ENCODE data around the gene PDLIM7.

PDLIM7 gene

GRCh38 chr5:177524539-177524900 lies 27.1 kb upstream of the PDLIM7 start:
- DNase-seq (ENCODE audit: low spot score): no peak
- in situ Hi-C loops (cut with MboI; ENCODE audit: low sequenced_read_pairs, unreplicated experiment): no loop called here
- TF ChIP-seq, protein P1, sequence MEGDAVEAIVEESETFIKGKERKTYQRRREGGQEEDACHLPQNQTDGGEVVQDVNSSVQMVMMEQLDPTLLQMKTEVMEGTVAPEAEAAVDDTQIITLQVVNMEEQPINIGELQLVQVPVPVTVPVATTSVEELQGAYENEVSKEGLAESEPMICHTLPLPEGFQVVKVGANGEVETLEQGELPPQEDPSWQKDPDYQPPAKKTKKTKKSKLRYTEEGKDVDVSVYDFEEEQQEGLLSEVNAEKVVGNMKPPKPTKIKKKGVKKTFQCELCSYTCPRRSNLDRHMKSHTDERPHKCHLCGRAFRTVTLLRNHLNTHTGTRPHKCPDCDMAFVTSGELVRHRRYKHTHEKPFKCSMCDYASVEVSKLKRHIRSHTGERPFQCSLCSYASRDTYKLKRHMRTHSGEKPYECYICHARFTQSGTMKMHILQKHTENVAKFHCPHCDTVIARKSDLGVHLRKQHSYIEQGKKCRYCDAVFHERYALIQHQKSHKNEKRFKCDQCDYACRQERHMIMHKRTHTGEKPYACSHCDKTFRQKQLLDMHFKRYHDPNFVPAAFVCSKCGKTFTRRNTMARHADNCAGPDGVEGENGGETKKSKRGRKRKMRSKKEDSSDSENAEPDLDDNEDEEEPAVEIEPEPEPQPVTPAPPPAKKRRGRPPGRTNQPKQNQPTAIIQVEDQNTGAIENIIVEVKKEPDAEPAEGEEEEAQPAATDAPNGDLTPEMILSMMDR (IDR thresholded peaks at IDR 0.05; ENCODE audit: borderline replicate concordance, control extremely low read depth, extremely low read depth, insufficient read depth, missing control alignments): no peak

GRCh38 chr5:177523711-177524538 lies 26.5 kb upstream of the PDLIM7 start:
- TF ChIP-seq, protein P1 (IDR thresholded peaks at IDR 0.05; ENCODE audit: borderline replicate concordance, control extremely low read depth, extremely low read depth, insufficient read depth, missing control alignments): no peak
- in situ Hi-C loops (cut with MboI; ENCODE audit: low sequenced_read_pairs, unreplicated experiment): no loop called here
- no peak for DNase-seq (ENCODE audit: low spot score)

GRCh38 chr5:177520916-177521513 lies 23.6 kb upstream of the PDLIM7 start:
- TF ChIP-seq, protein P1 (IDR thresholded peaks at IDR 0.05; ENCODE audit: borderline replicate concordance, control extremely low read depth, extremely low read depth, insufficient read depth, missing control alignments): no peak
- no peak for DNase-seq (ENCODE audit: low spot score)
- in situ Hi-C loops (cut with MboI; ENCODE audit: low sequenced_read_pairs, unreplicated experiment): no loop called here

DNA sequence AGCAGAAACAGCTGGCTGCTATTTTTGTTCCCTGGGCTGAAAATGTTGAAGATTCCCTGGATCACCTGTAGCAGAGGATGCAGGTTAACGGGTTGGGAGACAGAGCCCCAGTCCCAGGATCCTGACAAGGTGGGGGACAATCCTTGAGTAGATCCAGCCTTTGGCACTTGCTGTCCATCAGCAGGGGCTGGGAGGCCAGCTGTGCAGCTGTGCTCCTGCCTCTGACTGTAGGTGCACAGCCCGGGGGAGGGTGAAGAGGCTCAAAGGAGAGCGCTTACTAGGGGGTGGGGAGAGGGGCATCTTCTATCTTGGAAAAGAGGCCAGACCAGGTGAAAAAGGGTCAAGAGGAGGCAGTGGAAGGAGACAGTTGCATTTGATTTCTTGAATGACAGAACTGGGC lies 22.9 kb upstream of the PDLIM7 start:
- TF ChIP-seq, protein P1 (IDR thresholded peaks at IDR 0.05; ENCODE audit: borderline replicate concordance, control extremely low read depth, extremely low read depth, insufficient read depth, missing control alignments): no peak
- DNase-seq (ENCODE audit: low spot score): no peak
- in situ Hi-C loops (cut with MboI; ENCODE audit: low sequenced_read_pairs, unreplicated experiment): no loop called here

GRCh38 chr5:177519463-177520235 lies 22.2 kb upstream of the PDLIM7 start:
- TF ChIP-seq, protein P1 (IDR thresholded peaks at IDR 0.05; ENCODE audit: borderline replicate concordance, control extremely low read depth, extremely low read depth, insufficient read depth, missing control alignments): no peak
- in situ Hi-C loops (cut with MboI; ENCODE audit: low sequenced_read_pairs, unreplicated experiment): no loop called here
- no peak for DNase-seq (ENCODE audit: low spot score)

Data from GM13976 (cell line).